SK-N-SH (cell line): ENCODE results near the gene TGM2. TPM values are rescaled to one million over a fixed set of nuclear protein-coding genes. Genes with fewer than 3 reads are reported as not detected.

Experiments
- CTCF ChIA-PET: fragments of 300-600, 350-600 bp; formaldehyde crosslinking; extraction: SDS; loops from one replicate; lab custom pipeline; 2021; lab: Yijun Ruan, JAX
- POLR2A ChIA-PET: fragments of 350-600 bp; sonication (Branson Sonifier 250); formaldehyde crosslinking; extraction: SDS; loops from one replicate; lab custom pipeline; 2020; ENCODE audit warnings: antibody characterized with exemption, inconsistent platforms; lab: Yijun Ruan, JAX
- DNase-seq: peaks from one replicate; pipeline ENCODE4 v3.0.0; 2012
- H2AFZ ChIP-seq: fragments of 200-600 bp; sonication (generic); 2 replicates; pipeline ENCODE4 v1.8.1; 2016; ENCODE audit warnings: antibody characterized with exemption, mild to moderate bottlenecking, low read depth
- H3F3A ChIP-seq: fragments of 200-600 bp; sonication (generic); replicated peaks from 2 replicates; pipeline ENCODE3; 2016; ENCODE audit warnings: antibody characterized with exemption, mild to moderate bottlenecking; ENCODE audit not compliant: insufficient read depth
- H3K27ac ChIP-seq, 2 experiments: fragments of 200-500 bp in 1 of 2; fragments of 200-600 bp in 1 of 2; sonication (Bioruptor generic) in 1 of 2; sonication (generic), shearing (Covaris generic) in 1 of 2; 2 replicates each; pipeline versions ENCODE4 v1.5.1 to v1.6.1; 2014 to 2016; ENCODE audit warnings: low read depth in 2 of 2, inconsistent platforms in 1 of 2, low read length in 1 of 2, mild to moderate bottlenecking in 1 of 2, mixed read lengths in 1 of 2
- H3K27me3 ChIP-seq: fragments of 200-600 bp; sonication (generic), shearing (Covaris generic); 2 replicates; pipeline ENCODE4 v1.6.1; 2016; ENCODE audit warnings: mixed run types; ENCODE audit not compliant: insufficient read depth
- H3K36me3 ChIP-seq, 2 experiments: fragments of 200-500 bp in 1 of 2; fragments of 200-600 bp in 1 of 2; sonication (Bioruptor generic) in 1 of 2; sonication (generic) in 1 of 2; replicated peaks in 1 of 2; 2 replicates each; pipeline versions ENCODE3 to v1.5.1; 2014 to 2016; ENCODE audit warnings: low read length in 1 of 2, mild to moderate bottlenecking in 1 of 2; ENCODE audit not compliant: insufficient read depth in 2 of 2, control insufficient read depth in 1 of 2
- H3K4me1 ChIP-seq, 2 experiments: fragments of 200-500 bp in 1 of 2; fragments of 200-600 bp in 1 of 2; sonication (Bioruptor generic) in 1 of 2; sonication (generic), shearing (Covaris generic) in 1 of 2; 2 replicates each; pipeline versions ENCODE4 v1.5.1 to v1.6.1; 2014 to 2016; ENCODE audit warnings: low read depth in 1 of 2, low read length in 1 of 2, mixed run types in 1 of 2; ENCODE audit not compliant: insufficient read depth in 2 of 2, control insufficient read depth in 1 of 2
- H3K4me2 ChIP-seq: fragments of 200-600 bp; sonication (generic), shearing (Covaris generic); 2 replicates; pipeline ENCODE4 v1.6.1; 2017; ENCODE audit warnings: mixed run types
- H3K4me3 ChIP-seq, 2 experiments: fragments of 200-500 bp in 1 of 2; fragments of 200-600 bp in 1 of 2; sonication (Bioruptor generic) in 1 of 2; sonication (generic), shearing (Covaris generic) in 1 of 2; 2 replicates each; pipeline versions ENCODE4 v1.5.1 to v1.8.1; 2014 to 2016; ENCODE audit warnings: low read depth in 2 of 2, inconsistent platforms in 1 of 2, low read length in 1 of 2, mild to moderate bottlenecking in 1 of 2, mixed read lengths in 1 of 2, moderate library complexity in 1 of 2
- H3K79me2 ChIP-seq: fragments of 200-600 bp; sonication (generic); 2 replicates; pipeline ENCODE4 v1.8.1; 2017; ENCODE audit warnings: mild to moderate bottlenecking; ENCODE audit not compliant: insufficient read depth
- H3K9ac ChIP-seq: fragments of 200-600 bp; sonication (generic); 2 replicates; pipeline ENCODE4 v1.6.1; 2017; ENCODE audit warnings: mixed run types
- H3K9me2 ChIP-seq: fragments of 200-600 bp; sonication (generic); 2 replicates; pipeline ENCODE4 v1.6.1; 2017; ENCODE audit warnings: mixed run types
- H3K9me3 ChIP-seq: fragments of 200-600 bp; sonication (generic); 2 replicates; pipeline ENCODE4 v1.6.1; 2017; ENCODE audit warnings: mixed run types, mild to moderate bottlenecking, moderate library complexity
- H4K20me1 ChIP-seq: fragments of 200-600 bp; sonication (generic); 2 replicates; pipeline ENCODE4 v1.6.1; 2017; ENCODE audit warnings: mild to moderate bottlenecking, mixed run types; ENCODE audit not compliant: insufficient read depth
- CHD2 ChIP-seq: fragments of 150-350 bp; IDR thresholded peaks from 2 replicates; pipeline ENCODE4 v1.6.1; 2018; ENCODE audit warnings: low read length; ENCODE audit not compliant: partially characterized antibody
- EP300 ChIP-seq, 2 experiments: IDR thresholded peaks; 2 replicates each; pipeline versions ENCODE4 v1.4.0 to v1.6.1; 2012; ENCODE audit warnings: borderline replicate concordance in 1 of 2, low read depth in 1 of 2, low read length in 1 of 2
- EZH2phosphoT487 ChIP-seq: fragments of 200-600 bp; sonication (generic); IDR thresholded peaks from 2 replicates; pipeline ENCODE4 v1.6.1; 2017; ENCODE audit warnings: low read depth, mixed run types, mild to moderate bottlenecking, antibody characterized with exemption, moderate library complexity, borderline replicate concordance
- FOSL2 ChIP-seq: IDR thresholded peaks from 2 replicates; pipeline ENCODE4 v1.4.0; 2012; ENCODE audit warnings: low read depth, mild to moderate bottlenecking, moderate library complexity, borderline replicate concordance
- FOXJ3 ChIP-seq: sonication (generic); formaldehyde crosslinking; IDR thresholded peaks from 2 replicates; pipeline ENCODE4 v1.5.1; 2020; ENCODE audit warnings: mild to moderate bottlenecking, missing genetic modification reagents
- GABPA ChIP-seq: IDR thresholded peaks from 2 replicates; pipeline ENCODE4 v1.4.0; 2012; ENCODE audit warnings: low read depth, mild to moderate bottlenecking
- JUND ChIP-seq: IDR thresholded peaks from 2 replicates; pipeline ENCODE4 v1.4.0; 2012
- MAX ChIP-seq: IDR thresholded peaks from 2 replicates; pipeline ENCODE4 v1.4.0; 2012; ENCODE audit warnings: low read depth
- MXI1 ChIP-seq: IDR thresholded peaks from 2 replicates; pipeline ENCODE4 v1.6.1; 2012; ENCODE audit warnings: mild to moderate bottlenecking, low read depth, low read length, improper control_type of control experiment
- NFIC ChIP-seq: IDR thresholded peaks from 2 replicates; pipeline ENCODE4 v1.4.0; 2012; ENCODE audit warnings: borderline replicate concordance
- PBX3 ChIP-seq: IDR thresholded peaks from 2 replicates; pipeline ENCODE4; 2012
- POLR2AphosphoS5 ChIP-seq: IDR thresholded peaks from 2 replicates; pipeline ENCODE4 v1.6.1; 2012; ENCODE audit warnings: low read depth, low read length
- RCOR1 ChIP-seq: fragments of 150-350 bp; IDR thresholded peaks from 2 replicates; pipeline ENCODE4 v1.6.1; 2017; ENCODE audit warnings: antibody characterized with exemption, low read length
- SIN3A ChIP-seq: IDR thresholded peaks from 2 replicates; pipeline ENCODE4 v1.6.1; 2012; ENCODE audit warnings: low read depth, mild to moderate bottlenecking, low read length, moderate library complexity, borderline replicate concordance
- SMC3 ChIP-seq: IDR thresholded peaks from 2 replicates; pipeline ENCODE4 v1.6.1; 2012; ENCODE audit warnings: low read depth, low read length, improper control_type of control experiment
- TAF1 ChIP-seq: IDR thresholded peaks from 2 replicates; pipeline ENCODE4 v1.6.1; 2012; ENCODE audit warnings: low read depth, mild to moderate bottlenecking, low read length, moderate library complexity, borderline replicate concordance
- TEAD4 ChIP-seq: IDR thresholded peaks from 2 replicates; pipeline ENCODE4 v1.4.0; 2012; ENCODE audit warnings: mild to moderate bottlenecking, borderline replicate concordance; ENCODE audit not compliant: insufficient read depth
- USF2 ChIP-seq: fragments of 150-350 bp; IDR thresholded peaks from 2 replicates; pipeline ENCODE4 v1.6.1; 2017; ENCODE audit warnings: antibody characterized with exemption, low read length, low read depth, borderline replicate concordance
- YY1 ChIP-seq: IDR thresholded peaks from 2 replicates; pipeline ENCODE4 v1.4.0; 2012; ENCODE audit warnings: low read depth, mild to moderate bottlenecking
- WGBS: methylation state at CpG from one replicate; pipeline ENCODE4 v1.1.6; 2017; ENCODE audit warnings: low lambda C conversion rate; 5-methylcytosine and 5-hydroxymethylcytosine counted together
- polyA plus RNA-seq, 3 experiments: library from polyadenylated mRNA; depleted of rRNA; stranded (reverse); fragments of >200 nt; gene quantifications; 2 replicates each; pipeline ENCODE4 v1.2.3, GENCODE V29; 2012

The TGM2 gene
- polyA plus RNA-seq, 1 of the 3 experiments (the other 2 are of a cell fraction) = 676 TPM

- Histone ChIP-seq H3K9ac (no peak overlapping the region), H3K9me3 (no peaks in the 10 kb centered on the region), H3K27ac (peak overlapping the region; percentile 57 to 72; a peak in 3 of 4 replicates)
- CTCF ChIA-PET = interaction anchor here (0.9 to 12.9 kb wide), 5 partner anchors 7 to 138 kb away, joined by 4 to 118 read pairs (median 7); no protein-coding TSS in a partner anchor
- no peak for TF ChIP-seq SMC3
- no peak for TF ChIP-seq SIN3A
- no peak for TF ChIP-seq MAX
- TF ChIP-seq RCOR1 = no peak
- TF ChIP-seq PBX3 = no peak
- no peak for TF ChIP-seq TAF1
- TF ChIP-seq FOSL2 = no peak
- TF ChIP-seq MXI1 = no peak
- TF ChIP-seq USF2 = no peak
- no peak for TF ChIP-seq CHD2
- no peak for TF ChIP-seq FOXJ3 (CRISPR knock-in tag)
- TF ChIP-seq, all 33 proteins: peak for 0
- no peak for DNase-seq
- WGBS = 94% methylated on average over 12 of the region's 12 CpGs
- Histone ChIP-seq H3K9me2 (no peaks in the 10 kb centered on the region), H3K27me3 (no peaks in the 10 kb centered on the region), H3K4me3 (no peak overlapping the region), H2AFZ (no peak overlapping the region), H3K36me3 (peaks cover 17 to 66% of the 10 kb centered on the region in 2 experiments), H4K20me1 (no peaks in the 10 kb centered on the region), H3F3A (peaks cover 8% of the 10 kb centered on the region), H3K4me1 (peaks cover 10 to 13% of the 10 kb centered on the region in 2 experiments; a peak in 2 of 4 replicates), H3K79me2 (peaks cover 38% of the 10 kb centered on the region), H3K4me2 (0 out of 2 replicates have a peak overlapping the region, but pooled peaks have one; percentile 9)
- POLR2A ChIA-PET = no interaction called here
Measured at GRCh38 chr20:38083338-38084048, 81.6 kb downstream of the TGM2 start.

- Histone ChIP-seq H3K9me2 (no peaks in the 10 kb centered on the region), H3K4me1 (peaks cover 10 to 13% of the 10 kb centered on the region in 2 experiments; a peak in 2 of 4 replicates), H2AFZ (no peak overlapping the region)
- TF ChIP-seq SIN3A (no peak), FOXJ3 (CRISPR knock-in tag) (no peak), TAF1 (no peak), JUND (no peak), GABPA (no peak), POLR2AphosphoS5 (no peak), YY1 (no peak), FOSL2 (no peak), NFIC (no peak), RCOR1 (no peak), TEAD4 (no peak), EZH2phosphoT487 (no peak), EP300 (IDR thresholded peaks at IDR 0.05; ENCODE audit: borderline replicate concordance in 1 of 2, low read depth in 1 of 2, low read length in 1 of 2) (no peak), MXI1 (no peak), MAX (no peak), CHD2 (no peak), USF2 (no peak)
- TF ChIP-seq, all 33 proteins: peak for 0
- peaks cover 38% of the 10 kb centered on the region for H3K79me2 ChIP-seq
- no peak overlapping the region for H3K4me2 ChIP-seq
- ChIA-PET CTCF (interaction anchor here (1.7 to 12.9 kb wide), 3 partner anchors 6 to 139 kb away, joined by 7 to 118 read pairs (median 8); no protein-coding TSS in a partner anchor), POLR2A (no interaction called here)
- H3K36me3 ChIP-seq = peaks cover 11 to 60% of the 10 kb centered on the region in 2 experiments
- H3K9ac ChIP-seq = no peak overlapping the region
- H3K27me3 ChIP-seq = no peaks in the 10 kb centered on the region
- no peaks in the 10 kb centered on the region for H4K20me1 ChIP-seq
- no peak overlapping the region for H3K27ac ChIP-seq
- DNase-seq = no peak
- no peak overlapping the region for H3K4me3 ChIP-seq
- H3K9me3 ChIP-seq = no peaks in the 10 kb centered on the region
- H3F3A ChIP-seq = peaks cover 8% of the 10 kb centered on the region
Measured at GRCh38 chr20:38082894-38083293, 82.2 kb downstream of the TGM2 start.
